Right atrium auricular region (tissue), 2 donors: ENCODE results near the gene FOLR2. TPM values are rescaled to one million over a fixed set of nuclear protein-coding genes. Genes with fewer than 3 reads are reported as not detected.

Experiments
- DNase-seq: peaks from one replicate; pipeline ENCODE4 v3.0.0-alpha.2; 2019; ENCODE audit warnings: low spot score
- H3K27ac ChIP-seq, 2 donors: fragments of 200-600 bp; sonication (generic); 1 replicate in 1 of 2; 2 replicates in 1 of 2; pipeline ENCODE4 v1.5.1; 2016 to 2019
- H3K27me3 ChIP-seq, 2 donors: fragments of 200-600 bp; sonication (generic); one replicate each; pipeline versions ENCODE4 v1.5.1 to v1.6.0; 2017 to 2019
- H3K36me3 ChIP-seq: fragments of 200-600 bp; sonication (generic); one replicate; pipeline ENCODE4 v1.5.1; 2016
- H3K4me1 ChIP-seq, 2 donors: fragments of 200-600 bp; sonication (generic); one replicate each; pipeline versions ENCODE4 v1.5.1 to v1.6.0; 2017 to 2019
- H3K4me3 ChIP-seq, 2 donors: fragments of 200-600 bp; sonication (generic); 1 replicate in 1 of 2; 2 replicates in 1 of 2; pipeline ENCODE4 v1.5.1; 2017 to 2019; ENCODE audit warnings: mild to moderate bottlenecking in 1 of 2, moderate library complexity in 1 of 2
- H3K9me3 ChIP-seq, 2 donors: fragments of 200-600 bp; sonication (generic); one replicate each; pipeline ENCODE4 v1.5.1; 2019
- CTCF ChIP-seq, 2 donors: fragments of 200-600 bp; sonication (generic); IDR thresholded peaks; one replicate each; pipeline ENCODE4 v1.5.1; 2019; ENCODE audit warnings: antibody characterized with exemption in 2 of 2
- total RNA-seq, 2 donors: library from RNA; depleted of rRNA; stranded (reverse); fragments of >200 nt; gene quantifications; one replicate each; pipeline ENCODE4 v1.1.0, GENCODE V29; 2016

The FOLR2 gene
- total RNA-seq, 2 donors from 2014 or later: 10.8 to 32.5 TPM

GRCh38 chr11:72236774-72237111, 20.1 kb downstream of the FOLR2 start:
- no peaks in the 10 kb centered on the region for H3K9me3 ChIP-seq
- H3K27me3 ChIP-seq: peaks cover 3 to 11% of the 10 kb centered on the region in 2 donors
- no peak for DNase-seq
- no peak overlapping the region for H3K4me3 ChIP-seq
- peaks cover 59% of the 10 kb centered on the region for H3K36me3 ChIP-seq
- H3K27ac ChIP-seq: no peak overlapping the region
- TF ChIP-seq CTCF (IDR thresholded peaks at IDR 0.05): no peak
- peaks cover 0 to 30% of the 10 kb centered on the region in 2 donors for H3K4me1 ChIP-seq

GRCh38 chr11:72237112-72237931, 20.7 kb downstream of the FOLR2 start:
- peaks cover 0 to 27% of the 10 kb centered on the region in 2 donors for H3K4me1 ChIP-seq
- no peak for DNase-seq
- no peak for TF ChIP-seq CTCF (IDR thresholded peaks at IDR 0.05)
- no peak overlapping the region for H3K4me3 ChIP-seq
- no peaks in the 10 kb centered on the region for H3K9me3 ChIP-seq
- peaks cover 7 to 17% of the 10 kb centered on the region in 2 donors for H3K27me3 ChIP-seq
- no peak overlapping the region for H3K27ac ChIP-seq
- peaks cover 53% of the 10 kb centered on the region for H3K36me3 ChIP-seq

GRCh38 chr11:72238040-72238450, 21.5 kb downstream of the FOLR2 start:
- peak; percentile 45 to 68 for TF ChIP-seq CTCF (IDR thresholded peaks at IDR 0.05)
- DNase-seq: no peak
- H3K4me1 ChIP-seq: peaks cover 0 to 27% of the 10 kb centered on the region in 2 donors
- no peaks in the 10 kb centered on the region for H3K9me3 ChIP-seq
- H3K27ac ChIP-seq: no peak overlapping the region
- H3K27me3 ChIP-seq: peaks cover 11 to 17% of the 10 kb centered on the region in 2 donors
- peaks cover 46% of the 10 kb centered on the region for H3K36me3 ChIP-seq
- H3K4me3 ChIP-seq: no peak overlapping the region

- TF ChIP-seq CTCF (IDR thresholded peaks at IDR 0.05): no peak
- Histone ChIP-seq H3K27me3 (peaks cover 17% of the 10 kb centered on the region in 2 donors), H3K9me3 (no peaks in the 10 kb centered on the region), H3K27ac (no peak overlapping the region), H3K4me3 (no peak overlapping the region), H3K4me1 (peaks cover 0 to 30% of the 10 kb centered on the region in 2 donors), H3K36me3 (peaks cover 39% of the 10 kb centered on the region)
- DNase-seq: no peak
Observed at GRCh38 chr11:72238492-72239312, 22.1 kb downstream of the FOLR2 start.

- Histone ChIP-seq H3K27me3 (peaks cover 17 to 24% of the 10 kb centered on the region in 2 donors), H3K4me1 (peaks cover 0 to 37% of the 10 kb centered on the region in 2 donors), H3K9me3 (no peaks in the 10 kb centered on the region), H3K27ac (peak overlapping the region in 1 of 2 donors; percentile 21), H3K36me3 (peaks cover 33% of the 10 kb centered on the region), H3K4me3 (peak overlapping the region; percentile 15 to 46)
- TF ChIP-seq CTCF (IDR thresholded peaks at IDR 0.05): no peak
- DNase-seq: no peak
Observed at GRCh38 chr11:72239313-72239848, 22.8 kb downstream of the FOLR2 start.
